OCI-M1 (cell line): ENCODE data around the gene RHBDF2.
"Not testable (repeated sequence)": the region's sequence is repeated elsewhere in the genome, so short reads cannot be mapped to it uniquely, and the experiment has no call there.

Experiments used
- DNase-seq: peaks from one replicate; lab custom pipeline; 2025; lab: John Stamatoyannopoulos, UW

RHBDF2 gene

DNA sequence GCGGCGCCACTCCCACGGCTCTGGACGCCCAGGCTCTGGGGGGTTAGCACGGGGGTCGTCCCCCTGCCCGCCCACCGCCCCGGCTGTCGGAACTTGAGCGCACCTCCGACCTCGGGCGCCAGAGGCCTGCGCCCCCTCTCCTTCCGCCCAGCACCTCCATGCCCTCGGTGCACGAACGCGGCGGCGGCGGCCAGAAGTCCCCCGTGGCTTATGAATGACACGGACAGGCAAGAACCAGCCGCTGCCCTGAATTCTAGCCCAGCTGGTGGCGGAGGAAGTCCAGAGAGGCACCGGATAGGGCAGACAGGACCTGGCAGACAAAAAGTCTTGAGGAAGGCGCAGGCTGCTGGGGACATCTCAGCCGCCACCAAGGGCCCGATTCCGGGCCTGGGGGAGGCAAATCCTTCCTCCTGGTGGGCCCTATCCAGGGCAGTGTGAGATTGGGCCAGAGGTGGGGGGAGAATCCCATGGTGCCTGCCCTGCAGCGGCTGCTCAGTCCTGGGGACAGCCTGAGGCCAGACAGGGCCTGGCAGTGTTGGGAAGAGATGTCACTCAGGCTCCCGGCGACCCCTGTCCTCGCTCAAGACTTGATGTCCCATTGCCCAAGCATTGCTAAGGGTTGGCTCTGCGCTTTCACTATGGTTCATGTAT lies 37.2 kb upstream of the RHBDF2 start:
- DNase-seq: no peak

DNA sequence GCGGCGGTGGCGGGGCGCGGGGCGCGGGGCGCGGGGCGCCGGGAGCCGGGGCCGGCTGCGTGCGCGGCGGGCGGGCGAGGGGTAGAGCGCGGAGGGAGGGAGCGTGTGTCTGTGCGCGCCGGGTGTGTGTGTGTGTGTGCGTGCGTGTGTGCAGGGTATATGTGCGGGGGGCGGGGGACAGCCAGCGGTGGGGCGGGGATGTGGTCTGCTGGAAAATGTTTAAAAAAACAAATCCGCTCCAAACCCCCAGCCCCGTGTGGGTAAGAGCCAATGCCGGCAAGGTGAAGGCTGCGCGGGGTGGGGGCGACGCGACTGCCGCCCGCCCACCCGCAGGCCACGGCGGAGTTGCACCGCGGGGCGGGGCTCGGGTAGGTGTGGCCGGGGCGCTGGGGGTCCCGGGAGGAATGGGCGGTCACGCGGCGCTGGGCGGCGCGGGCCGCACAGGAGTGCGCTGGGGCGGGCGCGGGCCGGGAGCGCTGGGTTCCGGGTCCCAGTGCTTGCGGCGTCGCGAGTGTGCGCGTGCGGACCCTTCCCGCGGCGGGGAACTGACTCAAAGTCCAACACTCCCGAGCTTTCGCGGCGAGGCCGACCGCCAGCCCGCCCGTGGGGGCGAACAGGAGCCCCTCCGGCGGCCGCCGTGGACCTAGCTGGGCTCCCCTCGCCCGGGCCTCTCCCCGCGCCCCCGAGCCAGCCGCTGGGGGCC lies 36.5 kb upstream of the RHBDF2 start, which contains the start of gene CYGB:
TSS of gene CYGB (minus strand) at position 132 of the 703 bp plus-strand sequence. CDS start 167 bp downstream, outside the sequence.
- DNase-seq: no peak

- DNase-seq: no peak
These were observed 36.0 kb upstream of the RHBDF2 start for GRCh38 chr17:76537288-76537577.

GRCh38 chr17:76536511-76537287 lies 35.5 kb upstream of the RHBDF2 start:
- DNase-seq: no peak

DNA sequence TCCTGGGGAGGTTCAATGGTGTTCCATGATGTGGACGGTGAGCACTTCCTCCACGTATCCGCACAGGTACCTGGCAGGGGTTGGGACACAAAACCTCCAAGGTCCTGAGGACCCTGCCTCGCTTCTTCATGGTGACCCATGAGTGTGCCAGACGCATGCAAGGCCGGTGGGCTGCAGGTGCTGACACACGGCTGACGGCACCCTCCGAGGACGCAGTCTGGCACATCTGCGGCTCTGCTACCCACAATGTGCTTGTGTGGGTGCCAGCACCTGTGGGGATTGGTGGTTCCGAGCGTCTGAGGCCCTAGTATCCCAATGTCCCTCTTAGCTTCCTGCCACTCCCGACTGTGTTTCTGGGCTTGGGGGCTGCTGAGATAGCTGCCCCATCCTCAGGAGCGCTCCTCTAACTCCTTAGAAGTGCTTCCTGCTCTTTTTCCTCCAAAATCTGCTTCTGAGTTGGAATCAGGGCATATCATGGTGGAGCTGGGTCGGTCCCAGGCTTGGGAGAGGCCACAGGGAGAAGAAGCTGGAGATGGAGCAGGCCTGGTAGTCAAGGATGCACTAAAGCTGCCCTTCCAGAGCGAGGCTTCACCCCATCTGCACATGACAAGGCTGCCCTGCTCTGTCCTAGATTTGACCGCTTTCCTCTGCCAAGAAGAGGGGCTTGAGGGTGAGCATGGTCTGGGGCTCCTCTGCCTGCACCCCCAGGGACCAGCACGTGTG lies 34.7 kb upstream of the RHBDF2 start:
- no peak for DNase-seq

DNA sequence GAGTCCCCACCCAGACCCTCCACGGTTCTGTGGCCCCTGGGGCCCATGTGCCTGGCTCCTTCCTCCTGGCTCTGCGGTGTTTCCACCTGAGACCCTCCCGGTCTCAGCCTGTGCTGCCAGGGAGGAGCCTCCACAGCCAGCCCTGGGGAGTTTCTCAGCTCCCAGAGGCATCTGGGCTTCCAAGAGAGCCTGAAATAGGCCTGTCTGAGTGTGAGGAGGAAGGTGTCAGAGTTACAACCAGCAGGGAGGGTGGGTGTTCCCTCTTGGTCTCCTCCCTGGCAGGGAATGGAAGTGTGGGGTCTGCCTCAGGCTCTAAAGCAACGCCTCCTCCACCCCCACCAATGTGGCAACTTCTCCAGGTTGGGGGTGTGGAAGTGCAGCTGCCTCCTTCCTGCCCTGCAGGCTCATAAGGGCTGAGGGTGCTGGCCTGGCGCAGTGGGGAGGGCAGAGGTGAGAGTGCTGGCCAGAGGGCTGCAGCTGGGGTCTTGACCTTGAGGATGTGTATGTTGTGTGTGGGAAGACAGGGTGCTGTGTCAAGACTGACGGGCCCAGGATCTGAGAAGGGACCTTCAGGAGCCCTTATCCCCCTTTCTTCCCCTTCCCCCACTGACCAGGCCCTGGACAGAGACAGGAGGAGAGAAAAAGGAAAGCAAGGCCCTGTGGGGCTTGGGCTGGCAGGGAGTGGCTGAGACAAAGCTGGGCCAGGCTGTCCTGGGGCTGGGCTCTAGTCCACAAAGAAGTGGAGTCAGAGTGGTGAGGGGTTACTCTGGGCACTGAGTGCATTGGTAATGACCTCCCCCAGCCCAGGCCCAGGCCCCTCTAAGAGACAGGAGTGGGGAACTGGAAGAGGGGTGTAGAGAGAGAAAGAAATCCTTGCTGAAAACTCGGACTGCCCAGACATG lies 33.9 kb upstream of the RHBDF2 start:
- no peak for DNase-seq

DNA sequence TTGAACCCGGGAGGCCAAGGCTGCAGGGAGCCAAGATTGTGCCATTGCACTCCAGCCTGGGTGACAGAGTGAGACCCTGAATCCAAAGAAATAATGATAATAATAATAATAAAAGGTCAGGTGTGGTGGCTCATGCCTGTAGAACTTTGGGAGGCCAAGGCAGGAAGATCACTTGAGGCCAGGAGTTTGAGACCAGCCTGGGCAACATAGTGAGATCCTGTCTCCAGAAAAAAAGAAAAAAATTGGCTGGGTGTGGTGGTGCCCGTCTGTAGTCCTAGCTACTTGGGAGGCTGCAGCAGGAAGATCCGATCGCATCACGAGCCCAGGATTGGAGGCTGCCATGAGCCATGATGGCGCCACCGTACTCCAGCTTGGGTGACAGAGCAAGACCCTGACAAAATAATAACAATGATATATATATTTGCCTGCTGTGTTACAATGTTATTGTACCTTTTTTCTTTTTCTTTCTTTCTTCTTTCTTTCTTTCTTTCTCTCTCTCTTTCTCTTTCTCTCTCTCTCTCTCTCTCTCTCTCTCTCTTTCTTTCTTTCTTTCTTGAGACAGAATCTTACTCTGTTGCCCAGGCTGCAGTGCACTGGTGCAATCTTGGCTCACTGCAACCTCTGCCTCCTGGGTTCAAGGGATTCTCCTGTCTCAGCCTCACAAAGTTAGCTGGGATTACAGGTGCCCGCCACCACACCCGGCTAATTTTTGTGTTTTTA lies 32.6 kb upstream of the RHBDF2 start:
- not testable (repeated sequence) for DNase-seq

GRCh38 chr17:76532072-76532651 lies 30.9 kb upstream of the RHBDF2 start:
- no peak for DNase-seq

DNA sequence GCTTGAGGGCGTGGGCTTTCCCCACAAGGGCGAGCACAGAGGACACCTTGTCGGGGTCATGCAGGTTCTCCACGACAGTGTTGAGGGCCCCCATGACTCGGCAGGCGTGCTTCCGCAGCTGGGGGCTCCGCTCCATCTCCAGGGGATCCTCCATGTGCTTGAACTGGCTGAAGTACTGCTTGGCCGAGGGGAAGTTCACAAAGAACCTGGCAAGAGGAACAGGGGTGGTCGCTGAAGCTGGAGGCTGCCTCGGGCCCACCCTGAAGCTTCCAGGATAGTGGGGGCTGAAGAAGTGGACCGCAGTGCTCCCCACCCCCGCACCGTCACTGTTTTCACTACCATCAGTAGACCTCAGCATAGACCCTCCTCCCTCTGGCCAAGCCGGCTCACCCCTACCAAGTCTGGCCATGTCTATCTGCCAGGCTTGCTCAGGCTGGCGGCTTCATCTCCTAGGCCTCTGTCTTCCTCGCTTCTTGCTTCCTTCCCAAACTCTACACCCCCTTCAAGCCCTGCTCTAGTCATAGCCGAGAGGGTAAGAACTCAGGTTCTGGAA lies 30.3 kb upstream of the RHBDF2 start:
- DNase-seq: no peak

GRCh38 chr17:76530811-76531485 lies 29.7 kb upstream of the RHBDF2 start:
- DNase-seq: no peak

- no peak for DNase-seq
These were observed 29.0 kb upstream of the RHBDF2 start for GRCh38 chr17:76530095-76530723.

- no peak for DNase-seq
These were observed 28.2 kb upstream of the RHBDF2 start for GRCh38 chr17:76529224-76530094.

DNA sequence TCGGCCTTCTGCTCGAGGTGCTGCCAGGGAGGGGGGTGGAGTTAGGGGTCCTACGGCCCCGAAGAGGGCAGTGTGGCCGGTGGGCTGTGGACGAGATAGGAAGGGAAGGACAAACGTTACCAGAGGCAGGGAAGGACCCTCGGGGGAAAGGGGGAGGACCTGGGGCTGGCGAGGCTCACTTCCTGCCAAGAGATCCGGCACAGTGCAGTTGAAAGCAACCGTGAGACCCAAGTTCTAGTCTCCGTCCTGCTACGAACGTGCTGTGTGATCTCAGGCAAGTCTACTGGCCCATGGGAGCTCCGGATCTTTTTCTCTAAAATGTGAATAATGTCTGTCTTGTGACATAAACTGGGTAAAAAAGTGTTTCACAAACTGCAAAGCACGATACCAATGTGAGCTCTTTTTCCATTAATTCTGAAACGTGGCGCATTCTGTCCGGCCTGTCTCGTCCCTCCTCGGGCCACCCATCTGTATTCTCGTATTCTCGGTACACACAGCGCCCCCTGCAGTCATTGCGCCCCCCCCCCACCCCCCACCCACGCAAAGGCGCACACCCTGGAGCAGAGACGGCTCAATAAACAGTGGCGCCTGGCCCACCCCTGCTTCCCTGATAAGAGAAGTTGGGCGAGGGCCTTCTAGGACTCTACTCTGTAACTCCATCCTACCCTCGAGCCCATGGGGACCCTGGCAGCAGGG lies 27.5 kb upstream of the RHBDF2 start:
- DNase-seq: no peak

- DNase-seq: no peak
These were observed 26.9 kb upstream of the RHBDF2 start for GRCh38 chr17:76528156-76528527.

DNA sequence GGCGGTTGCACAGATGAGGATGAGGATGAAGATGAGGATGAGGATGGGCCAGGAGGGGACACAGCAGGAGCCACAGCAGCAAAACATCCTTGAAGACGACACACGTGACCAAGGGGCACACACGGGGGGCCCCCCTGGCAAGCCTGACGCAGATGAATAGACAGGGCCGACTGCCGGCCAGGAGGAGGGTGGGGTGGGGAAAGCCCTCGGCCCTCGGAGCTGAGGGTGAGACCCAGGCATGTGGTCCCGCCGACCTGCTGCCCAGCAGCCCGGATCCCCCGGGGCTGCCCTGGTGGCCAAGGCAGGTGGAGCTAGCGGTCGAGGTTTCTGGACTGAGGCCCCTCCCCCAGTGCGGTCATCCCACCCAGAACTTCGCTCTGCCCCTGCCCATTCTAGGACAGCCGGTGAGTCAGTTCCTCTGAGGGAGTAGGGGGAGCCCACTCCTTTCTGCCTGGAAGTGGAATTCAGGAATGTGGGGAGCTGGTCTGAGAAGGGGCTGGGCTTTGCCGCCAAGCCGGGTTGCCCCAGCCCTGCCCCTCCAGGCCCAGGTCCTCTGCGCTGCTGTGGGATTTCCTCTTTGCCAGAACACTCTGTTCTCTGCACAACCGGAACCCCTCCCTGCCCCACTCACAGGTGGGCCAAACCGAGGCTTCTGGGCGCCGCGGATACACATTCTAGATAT lies 26.3 kb upstream of the RHBDF2 start:
- no peak for DNase-seq

- DNase-seq: not testable (repeated sequence)
These were observed 25.8 kb upstream of the RHBDF2 start for GRCh38 chr17:76527016-76527415.

GRCh38 chr17:76525513-76525833 lies 24.2 kb upstream of the RHBDF2 start:
- not testable (repeated sequence) for DNase-seq
